Epithelial cell of esophagus (primary cell): ENCODE data around the gene POU6F1.

Experiments used
- DNase-seq: peaks from one replicate; pipeline ENCODE4 v3.0.0; 2010; ENCODE audit warnings: low read depth
- H3K4me3 ChIP-seq: 2 replicates; pipeline ENCODE4 v1.5.1; 2011; ENCODE audit warnings: mild to moderate bottlenecking, low read length, control low read depth
- TF ChIP-seq, protein P1 (sequence below): IDR thresholded peaks from 2 replicates; pipeline ENCODE4 v1.5.1; 2011; ENCODE audit warnings: low read depth, mild to moderate bottlenecking, low read length, control low read depth, inconsistent platforms; ENCODE audit not compliant: insufficient read depth; ENCODE audit errors: missing control alignments

Gene POU6F1

DNA sequence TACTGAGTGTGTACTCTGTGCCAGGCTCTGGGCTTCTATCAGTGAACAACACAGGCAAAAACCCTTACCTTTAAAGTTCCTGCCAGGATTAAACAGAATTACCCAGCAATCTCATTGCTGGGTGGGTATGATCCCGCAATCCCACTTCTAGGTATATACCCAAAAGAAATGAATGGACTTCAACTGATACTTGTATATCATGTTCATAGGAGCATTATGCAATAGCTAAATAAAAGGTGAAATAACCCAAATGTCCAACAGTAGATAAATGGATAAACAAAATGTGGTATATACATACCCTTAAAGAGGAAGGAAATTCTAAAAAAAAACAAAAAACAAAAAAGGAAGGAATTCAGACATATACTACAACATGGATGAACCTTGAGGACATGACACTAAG is 35.4 kb upstream of the POU6F1 start:
- TF ChIP-seq, protein P1, sequence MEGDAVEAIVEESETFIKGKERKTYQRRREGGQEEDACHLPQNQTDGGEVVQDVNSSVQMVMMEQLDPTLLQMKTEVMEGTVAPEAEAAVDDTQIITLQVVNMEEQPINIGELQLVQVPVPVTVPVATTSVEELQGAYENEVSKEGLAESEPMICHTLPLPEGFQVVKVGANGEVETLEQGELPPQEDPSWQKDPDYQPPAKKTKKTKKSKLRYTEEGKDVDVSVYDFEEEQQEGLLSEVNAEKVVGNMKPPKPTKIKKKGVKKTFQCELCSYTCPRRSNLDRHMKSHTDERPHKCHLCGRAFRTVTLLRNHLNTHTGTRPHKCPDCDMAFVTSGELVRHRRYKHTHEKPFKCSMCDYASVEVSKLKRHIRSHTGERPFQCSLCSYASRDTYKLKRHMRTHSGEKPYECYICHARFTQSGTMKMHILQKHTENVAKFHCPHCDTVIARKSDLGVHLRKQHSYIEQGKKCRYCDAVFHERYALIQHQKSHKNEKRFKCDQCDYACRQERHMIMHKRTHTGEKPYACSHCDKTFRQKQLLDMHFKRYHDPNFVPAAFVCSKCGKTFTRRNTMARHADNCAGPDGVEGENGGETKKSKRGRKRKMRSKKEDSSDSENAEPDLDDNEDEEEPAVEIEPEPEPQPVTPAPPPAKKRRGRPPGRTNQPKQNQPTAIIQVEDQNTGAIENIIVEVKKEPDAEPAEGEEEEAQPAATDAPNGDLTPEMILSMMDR, result no peak
- no peak overlapping the region for H3K4me3 ChIP-seq
- DNase-seq, result no peak

DNA sequence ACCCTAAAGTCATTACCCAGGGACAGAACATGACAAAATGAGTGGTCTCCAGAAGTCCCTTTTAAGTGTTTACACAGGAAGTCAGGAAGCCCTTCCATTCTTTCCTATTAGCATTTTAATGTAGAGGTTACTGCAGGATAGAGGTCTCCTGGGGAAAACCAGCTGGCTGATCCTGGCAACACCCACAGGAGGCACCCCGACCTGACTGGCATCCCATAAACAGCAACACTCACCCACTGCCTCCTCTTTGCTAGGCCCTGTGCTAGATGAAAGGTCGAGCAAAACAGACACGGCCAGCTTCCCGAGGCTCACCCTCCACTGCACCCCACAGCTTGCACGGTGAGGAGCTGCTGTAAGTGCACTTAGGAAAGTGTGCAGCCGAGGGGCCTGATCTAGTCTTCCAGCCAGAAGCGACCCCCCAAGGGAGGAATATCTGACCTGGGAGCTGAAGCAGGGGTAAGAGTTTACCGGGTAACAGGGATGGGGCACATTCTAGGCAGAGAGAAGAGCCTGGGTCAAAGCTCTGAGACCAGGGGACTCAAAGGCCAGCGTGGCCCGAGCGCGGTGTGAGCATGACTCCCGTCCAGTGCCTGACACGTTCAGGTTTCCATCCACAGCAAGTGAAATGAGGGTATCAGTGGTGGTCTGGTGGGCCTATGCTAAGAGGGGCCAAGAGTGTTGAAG is 29.8 kb upstream of the POU6F1 start:
- DNase-seq, result no peak
- TF ChIP-seq, protein P1, result no peak
- no peak overlapping the region for H3K4me3 ChIP-seq

DNA sequence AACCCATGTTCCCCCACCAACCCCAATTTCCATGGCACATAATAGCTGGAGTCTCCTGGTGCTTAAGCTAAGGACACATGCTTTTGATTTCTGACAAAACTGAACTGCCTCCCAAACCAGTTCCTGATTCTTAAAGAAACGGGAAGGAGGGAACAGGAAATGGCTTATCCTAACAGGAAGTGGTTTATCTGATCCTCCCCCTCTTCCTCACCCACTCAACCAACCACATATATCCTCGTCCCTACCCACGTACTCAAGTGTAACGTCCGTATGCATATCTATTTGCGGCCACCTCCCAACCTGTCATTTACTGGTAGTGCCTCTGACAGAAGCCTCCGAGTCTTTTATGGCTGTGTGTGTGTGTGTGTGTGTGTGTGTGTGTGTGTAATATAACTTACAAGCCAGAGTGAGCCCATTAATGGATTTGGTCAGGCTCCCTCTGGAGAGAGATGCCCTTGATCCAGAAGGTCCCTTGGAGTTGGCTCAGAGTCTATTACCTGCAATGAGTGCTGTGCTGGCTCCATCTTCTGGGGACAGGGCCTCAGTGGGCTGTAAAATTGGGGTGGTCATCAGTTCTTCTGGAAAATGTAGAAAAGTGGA is 28.5 kb upstream of the POU6F1 start:
- H3K4me3 ChIP-seq, result no peak overlapping the region
- TF ChIP-seq, protein P1, result no peak
- no peak for DNase-seq

DNA sequence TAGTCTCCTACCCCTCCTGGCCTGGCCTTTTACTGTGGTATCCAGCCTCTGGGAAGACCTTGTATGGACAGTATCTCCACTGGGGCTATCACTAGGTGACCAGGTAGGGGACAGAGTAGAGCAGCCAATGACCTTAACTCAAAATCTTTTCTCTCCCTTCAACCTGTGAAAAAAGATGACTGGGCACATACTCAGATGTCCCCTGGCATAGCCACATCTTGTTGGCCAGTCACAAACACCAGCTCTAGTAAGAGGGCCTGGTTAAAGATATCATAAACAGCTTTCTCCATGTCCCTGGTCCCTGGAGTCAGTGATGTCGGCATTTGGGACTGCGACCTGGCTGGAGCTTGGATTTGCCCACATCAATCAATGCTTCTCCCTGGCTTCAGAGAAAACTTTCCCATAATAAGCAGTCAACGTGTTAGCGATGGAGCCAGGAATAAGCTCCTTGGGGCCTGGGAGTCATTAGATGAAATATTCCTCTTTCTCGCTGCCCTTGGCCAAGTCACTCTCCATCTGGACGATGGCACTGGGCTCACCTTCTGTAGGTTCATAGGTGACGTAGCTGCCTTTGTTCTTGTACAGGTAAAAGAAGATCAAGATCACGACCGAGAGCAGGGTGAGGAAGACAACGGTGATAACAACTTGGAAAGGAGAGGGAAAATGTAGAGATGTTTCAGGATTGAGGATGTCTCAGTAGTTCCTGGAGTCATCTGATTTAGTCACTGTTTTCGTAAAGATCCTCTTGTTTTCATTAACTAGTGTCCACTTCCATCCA is 27.8 kb upstream of the POU6F1 start:
- DNase-seq, result no peak
- H3K4me3 ChIP-seq, result no peak overlapping the region
- TF ChIP-seq, protein P1, result no peak

DNA sequence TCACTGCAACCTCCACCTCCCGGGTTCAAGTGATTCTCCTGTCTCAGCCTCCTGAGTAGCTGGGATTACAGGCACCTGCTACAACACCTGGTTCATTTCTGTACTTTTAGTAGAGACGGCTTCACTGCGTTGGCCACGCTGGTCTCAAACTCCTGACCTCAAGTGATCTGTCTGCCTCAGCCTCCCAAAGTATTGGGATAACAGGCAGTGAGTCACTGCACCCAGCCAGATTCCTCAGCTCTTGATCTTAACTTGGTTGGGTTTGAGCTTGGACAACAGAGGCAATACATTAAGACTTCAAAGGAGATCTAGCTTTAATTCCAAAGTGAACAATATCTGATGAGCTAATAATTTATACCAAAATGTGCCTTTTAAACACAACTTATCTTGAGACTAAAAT is 26.4 kb upstream of the POU6F1 start:
- DNase-seq, result no peak
- TF ChIP-seq, protein P1, result no peak
- H3K4me3 ChIP-seq, result no peak overlapping the region

DNA sequence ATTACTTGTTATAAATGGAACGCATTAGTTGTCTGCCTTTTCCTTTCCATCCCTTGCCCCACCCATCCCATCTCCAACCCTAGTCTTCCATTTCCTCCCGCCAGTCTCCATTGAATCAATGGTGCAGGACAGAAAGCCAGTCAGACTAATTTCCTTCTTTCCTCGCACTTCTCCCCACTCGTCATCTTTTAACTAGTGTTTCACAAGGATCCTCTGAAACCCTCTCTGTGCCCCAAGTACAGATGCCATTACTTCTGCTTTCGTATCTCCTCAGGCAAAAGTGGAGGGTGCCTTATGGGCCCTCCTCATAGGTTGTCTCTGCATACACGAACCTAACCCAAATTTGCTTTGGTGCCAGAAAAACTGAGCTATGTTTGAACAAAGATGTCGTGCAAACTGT is 25.0 kb upstream of the POU6F1 start:
- DNase-seq, result no peak
- H3K4me3 ChIP-seq, result no peak overlapping the region
- TF ChIP-seq, protein P1, result no peak
